Brain pericyte (primary cell): ENCODE results near the gene TBC1D10B.
"Not testable (repeated sequence)": the region's sequence is repeated elsewhere in the genome, so short reads cannot be mapped to it uniquely, and the experiment has no call there.

Source experiments
- DNase-seq: peaks from one replicate; pipeline ENCODE4 v3.0.0-alpha.2; 2012; ENCODE audit warnings: low read depth, low spot score

TBC1D10B gene

DNA sequence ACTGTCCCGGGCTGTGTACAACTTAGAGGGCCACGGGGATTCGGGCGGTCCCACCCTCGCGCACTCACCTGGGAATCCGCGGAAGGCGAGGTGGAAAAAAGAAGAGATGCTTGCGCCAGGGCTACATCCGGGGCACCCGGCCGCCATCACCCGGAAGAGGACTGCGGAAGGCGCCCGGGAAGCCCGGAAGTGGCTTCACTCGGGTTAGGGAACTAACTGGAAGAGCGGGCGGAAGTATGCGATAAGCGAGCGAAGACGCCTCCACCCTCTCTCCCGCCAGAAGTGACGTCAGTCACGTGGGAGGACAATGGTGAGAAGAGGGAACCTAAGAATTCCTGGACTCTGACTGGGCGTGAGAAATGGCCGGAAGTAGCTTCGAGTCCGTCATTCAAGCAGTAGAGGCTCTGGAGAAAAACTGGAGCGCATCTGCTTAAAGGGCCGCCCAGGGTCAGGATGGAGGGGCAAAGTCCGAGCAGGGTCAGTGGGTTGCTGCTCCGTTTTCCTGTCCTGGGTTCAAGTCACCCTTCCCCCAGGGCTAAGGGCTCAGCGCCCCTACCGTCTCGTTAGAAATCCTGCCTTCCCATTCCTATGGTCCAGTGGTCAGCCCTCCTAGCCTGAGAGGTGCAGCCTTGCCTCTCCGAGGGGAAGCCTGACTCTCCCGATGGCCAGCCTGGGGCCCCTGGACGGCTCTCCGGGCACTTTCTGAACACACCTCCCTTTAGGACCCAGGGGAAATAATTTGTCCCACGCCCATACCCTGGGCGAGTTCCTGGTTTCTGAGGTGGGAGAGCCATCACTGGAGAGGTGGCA lies 14.9 kb downstream of the TBC1D10B start, which contains the start of gene CD2BP2:
CD2BP2 (minus strand) TSS at position 165 of the 810 bp plus-strand sequence. CDS start 627 bp downstream, outside the sequence.
- DNase-seq = peak; percentile 98

DNA sequence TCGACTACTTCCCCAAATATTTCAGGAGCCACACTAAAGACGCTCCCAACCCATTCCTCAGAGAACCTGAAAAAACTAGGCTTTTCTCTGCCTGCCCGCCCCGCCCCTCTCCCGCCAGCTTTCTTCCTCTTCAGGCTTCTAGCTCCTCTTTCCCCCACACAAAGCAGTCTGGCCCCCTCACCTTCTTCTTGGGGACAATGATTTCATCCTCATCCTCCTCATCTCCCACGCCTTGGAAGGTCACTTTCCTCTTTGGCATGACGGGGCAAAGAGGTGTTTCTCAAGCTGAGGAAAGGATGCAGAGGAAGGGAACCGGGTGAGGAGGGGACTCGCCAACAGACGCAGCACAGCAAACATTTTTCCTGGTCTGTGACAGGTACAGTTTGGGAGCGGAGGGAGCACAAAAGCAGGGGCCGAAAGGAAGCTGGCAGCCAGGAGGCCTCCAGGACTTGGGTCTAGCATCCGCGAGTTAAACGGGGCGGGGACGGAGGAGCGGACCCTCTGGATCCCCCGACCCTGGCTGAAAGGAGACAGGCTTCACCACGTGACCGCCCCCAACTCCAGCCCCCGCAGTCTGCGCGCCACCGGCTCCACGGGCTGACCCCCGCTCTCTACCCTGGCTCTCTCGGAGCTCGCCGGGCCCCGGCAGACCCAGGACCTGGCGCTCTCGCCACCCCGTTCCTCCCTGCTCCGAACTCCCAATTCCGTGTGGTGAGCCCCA lies 15.7 kb downstream of the TBC1D10B start:
- DNase-seq = no peak

GRCh38 chr16:30353438-30354129 lies 16.7 kb downstream of the TBC1D10B start:
- DNase-seq = no peak

- DNase-seq = no peak
Measured at GRCh38 chr16:30352488-30353401, 17.5 kb downstream of the TBC1D10B start.

DNA sequence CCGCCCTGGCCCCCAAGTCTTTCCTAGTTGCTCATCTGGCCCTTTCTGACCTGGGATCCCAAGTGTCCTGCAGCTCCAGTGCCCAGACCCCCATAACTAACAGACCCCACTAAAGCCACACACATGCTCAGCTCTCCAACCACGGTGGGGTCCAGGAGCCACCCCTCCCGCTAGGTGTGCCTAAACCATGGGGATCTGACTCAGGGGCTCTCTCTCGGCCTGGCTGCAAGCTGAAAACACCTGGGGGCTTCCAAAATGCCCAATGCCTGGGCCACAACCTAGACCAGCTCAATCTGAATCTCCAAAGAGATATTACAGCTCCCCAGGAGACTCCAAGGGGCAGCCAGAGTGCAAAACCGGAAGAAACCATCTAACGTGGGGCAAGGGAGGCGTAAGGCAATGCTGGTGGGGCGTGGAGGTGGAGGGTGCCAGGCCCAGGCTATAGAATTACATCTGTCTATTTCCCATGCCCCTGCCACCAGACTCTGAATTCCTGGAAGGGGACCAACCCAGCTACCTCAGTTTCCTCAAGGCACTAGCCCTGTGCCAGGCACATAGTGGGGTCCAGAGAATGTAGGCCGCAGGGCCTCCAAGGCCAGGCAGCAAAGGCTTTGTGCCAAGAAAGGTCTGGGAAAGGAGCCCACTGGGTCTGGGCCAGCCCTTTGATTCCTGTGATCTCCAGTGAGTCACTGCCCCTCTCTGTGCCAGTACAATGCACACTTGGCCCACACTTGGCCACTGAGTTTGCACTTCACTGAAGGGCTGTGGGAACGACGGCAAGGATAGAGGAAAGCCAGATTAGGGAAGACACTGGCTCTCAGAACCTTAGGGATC lies 18.5 kb downstream of the TBC1D10B start:
- DNase-seq = peak; percentile 55

GRCh38 chr16:30351001-30351441 lies 19.3 kb downstream of the TBC1D10B start:
- DNase-seq = no peak

- DNase-seq = no peak
Measured at GRCh38 chr16:30350134-30350871, 20.0 kb downstream of the TBC1D10B start.

- DNase-seq = no peak
Measured at GRCh38 chr16:30349675-30350074, 20.6 kb downstream of the TBC1D10B start.

DNA sequence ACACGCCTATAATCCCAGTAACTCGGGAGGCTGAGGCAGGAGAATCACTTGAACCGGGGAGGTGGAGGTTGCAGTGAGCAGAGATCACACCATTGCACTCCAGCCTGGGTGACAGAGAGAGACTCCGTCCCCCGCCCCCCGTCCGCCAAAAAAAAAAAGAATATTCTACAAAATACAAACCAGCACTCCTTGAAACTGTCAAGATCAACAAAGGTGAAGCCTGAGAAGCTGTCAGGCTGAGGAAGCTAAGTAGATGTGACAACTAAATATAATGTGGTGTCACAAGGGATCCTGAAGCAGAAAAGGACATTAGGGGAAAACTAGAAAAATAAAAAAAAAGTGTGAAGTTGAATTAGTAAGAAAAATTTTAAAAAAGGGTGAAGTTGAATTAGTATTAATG lies 21.4 kb downstream of the TBC1D10B start:
- no peak for DNase-seq

DNA sequence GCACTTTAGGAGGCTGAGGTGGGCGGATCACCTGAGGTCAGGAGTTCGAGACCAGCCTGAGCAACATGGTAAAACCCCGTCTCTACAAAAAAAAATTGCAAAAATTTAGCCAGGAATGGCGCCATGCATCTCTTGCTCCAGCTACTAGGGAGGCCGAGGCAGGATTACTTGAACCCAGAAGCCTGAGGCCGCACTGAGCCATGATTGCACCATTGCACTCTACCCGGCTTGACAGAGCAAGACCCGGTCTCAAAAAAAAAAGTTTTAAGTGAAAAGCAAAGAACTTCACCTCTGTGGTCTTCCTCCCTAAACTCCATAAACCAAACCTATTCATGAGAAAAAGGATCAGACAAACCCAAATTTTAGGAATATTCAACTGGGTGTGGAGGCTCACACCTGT lies 22.2 kb downstream of the TBC1D10B start:
- DNase-seq = no peak

DNA sequence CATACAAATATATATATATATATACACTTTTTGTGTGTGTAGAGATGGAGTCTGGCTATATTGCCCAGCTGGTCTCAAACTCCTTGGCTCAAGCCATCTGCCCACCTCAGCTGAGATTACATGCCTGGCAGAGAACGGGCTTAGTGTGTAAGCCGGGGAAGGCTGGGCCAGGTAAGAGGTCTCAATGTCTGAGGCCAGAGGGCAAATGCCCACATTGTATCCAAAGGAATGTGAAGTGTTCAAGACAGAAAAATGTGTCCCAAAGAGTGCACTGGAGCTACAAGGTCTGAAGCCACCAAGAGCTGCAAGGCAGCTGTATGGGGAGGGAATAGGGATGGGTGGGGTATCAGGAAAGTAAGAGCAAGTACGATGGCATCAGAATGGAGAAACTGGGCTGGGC lies 24.0 kb downstream of the TBC1D10B start:
- no peak for DNase-seq

- not testable (repeated sequence) for DNase-seq
Measured at GRCh38 chr16:30343491-30343820, 26.8 kb downstream of the TBC1D10B start.

DNA sequence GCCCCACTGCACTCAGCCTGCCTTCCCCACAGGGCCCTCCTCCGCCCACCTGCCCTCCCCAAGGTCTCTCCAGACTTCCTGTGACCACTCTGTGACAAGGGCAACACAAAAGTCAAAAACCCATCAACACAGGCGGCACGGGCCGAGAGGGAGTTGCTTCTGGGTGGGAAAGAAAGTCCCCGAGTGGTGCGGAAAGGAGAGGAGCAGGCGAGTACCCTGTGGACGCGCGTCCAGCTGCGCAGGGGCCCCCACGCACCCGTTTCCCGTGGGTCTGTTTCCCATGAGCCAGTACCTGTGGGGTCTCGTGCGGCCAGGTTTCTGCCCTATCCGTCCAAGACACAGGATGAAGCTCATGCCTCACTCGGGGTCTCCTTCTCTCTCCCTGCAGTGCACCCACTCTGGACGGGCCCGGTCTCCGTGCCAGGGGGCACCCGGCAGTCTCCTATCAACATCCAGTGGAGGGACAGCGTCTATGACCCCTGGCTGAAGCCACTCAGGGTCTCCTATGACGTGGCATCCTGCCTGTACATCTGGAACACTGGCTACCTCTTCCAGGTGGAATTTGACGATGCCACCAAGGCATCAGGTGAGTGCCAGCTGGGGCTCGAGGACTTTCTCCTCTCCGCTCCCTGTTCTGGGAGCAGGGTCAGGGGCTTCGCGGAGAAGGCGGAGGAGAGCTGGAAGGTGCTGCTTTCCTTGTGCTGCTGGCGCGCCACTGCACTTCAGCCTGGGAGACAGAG lies 27.4 kb downstream of the TBC1D10B start:
- no peak for DNase-seq

GRCh38 chr16:30341971-30342370 lies 28.3 kb downstream of the TBC1D10B start:
- DNase-seq = not testable (repeated sequence)

- no peak for DNase-seq
Measured at GRCh38 chr16:30340621-30341020, 29.7 kb downstream of the TBC1D10B start.

GRCh38 chr16:30338715-30339114 lies 31.6 kb downstream of the TBC1D10B start:
- not testable (repeated sequence) for DNase-seq

GRCh38 chr16:30337964-30338357 lies 32.3 kb downstream of the TBC1D10B start:
- DNase-seq = not testable (repeated sequence)

- DNase-seq = no peak
Measured at GRCh38 chr16:30335598-30336474, 34.5 kb downstream of the TBC1D10B start.
